ENCODE results near the gene PSMB4.

Gene PSMB4

DNA sequence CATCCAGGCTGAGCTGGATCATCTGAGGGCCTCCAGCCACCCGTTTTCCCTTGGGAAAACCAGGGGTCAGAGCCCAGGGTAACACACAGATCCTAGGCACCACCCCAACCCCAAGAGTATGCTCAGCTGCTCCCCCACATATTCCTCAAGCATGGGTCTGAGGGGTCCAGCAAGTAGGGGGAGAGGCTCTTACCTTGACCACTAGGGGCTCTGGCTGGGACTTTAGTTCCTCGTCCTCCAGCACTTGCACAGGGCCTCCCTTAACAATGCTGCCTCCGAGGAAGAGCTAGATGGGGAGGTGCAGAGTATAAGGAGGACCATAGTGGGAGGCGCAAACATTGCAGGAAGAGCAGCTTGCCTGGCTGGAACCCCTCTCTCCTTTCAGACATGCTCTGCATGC, 34.4 kb upstream of the PSMB4 start:
- CTCF ChIA-PET: interaction anchor here (0.6 to 0.7 kb wide), 2 partner anchors 55 to 633 kb away, joined by 3 to 4 read pairs; no protein-coding TSS in a partner anchor
- TF ChIP-seq, protein P1, sequence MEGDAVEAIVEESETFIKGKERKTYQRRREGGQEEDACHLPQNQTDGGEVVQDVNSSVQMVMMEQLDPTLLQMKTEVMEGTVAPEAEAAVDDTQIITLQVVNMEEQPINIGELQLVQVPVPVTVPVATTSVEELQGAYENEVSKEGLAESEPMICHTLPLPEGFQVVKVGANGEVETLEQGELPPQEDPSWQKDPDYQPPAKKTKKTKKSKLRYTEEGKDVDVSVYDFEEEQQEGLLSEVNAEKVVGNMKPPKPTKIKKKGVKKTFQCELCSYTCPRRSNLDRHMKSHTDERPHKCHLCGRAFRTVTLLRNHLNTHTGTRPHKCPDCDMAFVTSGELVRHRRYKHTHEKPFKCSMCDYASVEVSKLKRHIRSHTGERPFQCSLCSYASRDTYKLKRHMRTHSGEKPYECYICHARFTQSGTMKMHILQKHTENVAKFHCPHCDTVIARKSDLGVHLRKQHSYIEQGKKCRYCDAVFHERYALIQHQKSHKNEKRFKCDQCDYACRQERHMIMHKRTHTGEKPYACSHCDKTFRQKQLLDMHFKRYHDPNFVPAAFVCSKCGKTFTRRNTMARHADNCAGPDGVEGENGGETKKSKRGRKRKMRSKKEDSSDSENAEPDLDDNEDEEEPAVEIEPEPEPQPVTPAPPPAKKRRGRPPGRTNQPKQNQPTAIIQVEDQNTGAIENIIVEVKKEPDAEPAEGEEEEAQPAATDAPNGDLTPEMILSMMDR (conservative IDR thresholded peaks at IDR 0.05; ENCODE audit: low read depth): no peak
- H3K27ac ChIP-seq: no peak overlapping the region
- POLR2A ChIA-PET (ENCODE audit: low non-redundant PET): no interaction called here
- DNase-seq (ENCODE audit: low spot score): no peak

DNA sequence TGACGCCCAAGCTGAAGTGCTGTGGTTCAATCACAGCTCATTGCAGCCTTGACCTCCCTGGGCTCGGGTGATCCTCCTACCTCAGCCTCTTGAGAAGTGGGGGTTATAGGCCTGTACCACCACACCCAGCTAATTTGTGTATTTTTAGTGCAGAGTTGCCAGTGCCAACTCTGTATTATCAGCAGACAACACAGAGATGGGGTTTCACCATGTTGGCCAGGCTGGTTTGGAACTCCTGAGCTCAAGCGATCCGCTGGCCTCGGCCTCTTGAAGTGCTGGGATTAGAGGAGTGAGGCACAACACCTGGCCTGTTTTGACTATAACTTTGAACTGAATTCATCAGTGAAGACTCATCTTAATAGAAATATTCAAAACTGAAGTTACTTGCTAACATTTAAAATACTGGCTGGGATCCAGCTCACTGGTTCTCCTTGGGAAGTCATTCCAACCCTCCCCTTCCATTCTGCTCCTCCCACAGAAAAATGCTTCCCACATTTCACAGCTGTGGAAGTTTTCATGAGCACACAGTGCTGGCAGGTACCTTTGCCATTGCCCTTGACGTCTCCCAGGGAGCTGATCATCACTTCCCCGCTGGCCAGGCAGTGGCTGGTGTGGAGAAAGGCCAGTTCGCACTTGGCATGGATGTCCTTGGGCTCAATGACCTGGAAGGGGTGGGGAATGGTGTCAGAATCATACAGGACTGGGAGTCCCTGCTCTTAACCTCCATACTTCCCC, 31.5 kb upstream of the PSMB4 start:
- TF ChIP-seq, protein P1 (conservative IDR thresholded peaks at IDR 0.05; ENCODE audit: low read depth): no peak
- POLR2A ChIA-PET (ENCODE audit: low non-redundant PET): no interaction called here
- CTCF ChIA-PET: no interaction called here
- no peak for DNase-seq (ENCODE audit: low spot score)
- no peak overlapping the region for H3K27ac ChIP-seq

DNA sequence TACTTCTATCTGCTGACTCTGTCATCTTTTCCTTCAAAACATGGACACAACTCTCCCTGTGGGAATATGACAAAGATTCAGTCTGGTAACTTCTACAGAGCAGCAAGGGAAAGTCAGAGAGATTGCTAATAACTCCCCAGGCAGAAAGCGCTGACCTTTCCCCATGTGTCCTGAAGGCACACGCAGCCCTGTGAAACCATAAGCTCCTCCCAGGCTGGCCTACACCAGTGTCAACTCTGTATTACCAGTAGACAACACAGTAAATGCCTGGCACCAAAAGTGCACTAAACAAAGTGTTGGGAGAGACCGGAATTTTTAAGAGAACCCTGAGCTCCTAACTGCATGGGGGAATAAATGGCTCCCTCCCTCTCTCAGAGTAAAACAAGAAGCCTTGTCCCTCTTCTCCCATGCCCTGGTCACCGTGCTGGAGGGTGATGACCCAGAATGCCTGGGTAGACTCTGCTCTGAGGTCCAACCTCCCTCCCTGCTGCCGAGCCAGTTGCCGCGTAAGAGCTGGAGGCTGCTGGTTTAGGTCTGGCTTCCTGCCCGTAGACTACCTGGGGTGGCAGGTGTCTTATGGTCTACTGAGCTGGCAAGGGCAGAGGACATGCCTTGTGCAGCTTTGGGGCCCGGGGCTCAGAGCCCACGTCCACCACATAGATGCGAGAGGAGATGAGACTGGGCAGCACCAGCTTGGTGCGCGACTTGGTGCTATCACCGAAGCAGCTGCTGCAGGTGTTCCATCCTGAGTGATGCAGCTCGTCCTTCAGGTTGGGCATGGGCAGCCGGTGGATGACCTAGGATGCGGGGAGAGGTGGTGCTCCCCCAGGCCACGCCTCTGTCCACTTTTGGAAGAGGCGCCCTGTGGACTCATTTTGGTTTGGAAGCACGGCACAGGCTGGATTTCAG, 30.7 kb upstream of the PSMB4 start:
- CTCF ChIA-PET: no interaction called here
- TF ChIP-seq, protein P1 (conservative IDR thresholded peaks at IDR 0.05; ENCODE audit: low read depth): no peak
- POLR2A ChIA-PET (ENCODE audit: low non-redundant PET): no interaction called here
- no peak overlapping the region for H3K27ac ChIP-seq
- no peak for DNase-seq (ENCODE audit: low spot score)

DNA sequence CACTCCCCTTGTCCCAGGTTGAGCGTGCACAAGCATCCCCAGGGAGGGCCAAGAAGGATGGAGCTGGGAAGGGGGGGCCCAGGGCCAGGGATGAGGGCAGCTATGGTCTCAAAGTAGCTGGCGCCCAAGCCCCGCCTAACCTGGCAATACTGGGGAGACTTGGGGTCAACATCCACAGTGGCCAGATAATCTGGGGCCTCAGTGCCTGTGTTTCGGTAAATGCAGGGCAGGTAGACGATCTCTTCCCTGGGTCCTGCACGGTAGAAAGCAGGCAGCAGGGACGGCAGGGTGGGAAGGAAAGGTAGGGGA, 30.1 kb upstream of the PSMB4 start:
- no peak overlapping the region for H3K27ac ChIP-seq
- ChIA-PET POLR2A (ENCODE audit: low non-redundant PET) (no interaction called here), CTCF (no interaction called here)
- DNase-seq (ENCODE audit: low spot score): no peak
- TF ChIP-seq, protein P1 (conservative IDR thresholded peaks at IDR 0.05; ENCODE audit: low read depth): no peak

DNA sequence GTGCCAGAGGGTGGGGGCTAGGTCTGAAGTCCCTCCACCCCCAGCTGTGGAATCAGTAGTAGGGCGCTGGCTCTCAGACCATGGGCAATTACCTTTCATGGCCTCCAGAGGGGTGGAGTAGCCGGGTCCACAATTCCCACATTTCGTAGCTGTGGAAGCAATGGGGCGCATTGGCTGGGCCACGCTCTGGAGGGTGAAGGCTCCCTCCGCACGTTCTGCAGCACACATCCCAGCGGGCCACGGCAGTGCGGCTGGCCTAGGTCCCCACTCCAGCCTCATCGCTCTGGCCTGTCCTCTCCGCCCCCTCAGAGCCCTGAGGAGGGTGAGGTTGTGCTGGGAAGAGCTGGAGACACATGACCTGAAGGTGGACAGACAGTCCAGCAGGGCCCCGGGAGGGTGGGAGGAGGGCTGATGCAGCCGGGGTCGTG, 29.7 kb upstream of the PSMB4 start:
- CTCF ChIA-PET: no interaction called here
- POLR2A ChIA-PET (ENCODE audit: low non-redundant PET): no interaction called here
- DNase-seq (ENCODE audit: low spot score): no peak
- TF ChIP-seq, protein P1 (conservative IDR thresholded peaks at IDR 0.05; ENCODE audit: low read depth): no peak
- no peak overlapping the region for H3K27ac ChIP-seq

DNA sequence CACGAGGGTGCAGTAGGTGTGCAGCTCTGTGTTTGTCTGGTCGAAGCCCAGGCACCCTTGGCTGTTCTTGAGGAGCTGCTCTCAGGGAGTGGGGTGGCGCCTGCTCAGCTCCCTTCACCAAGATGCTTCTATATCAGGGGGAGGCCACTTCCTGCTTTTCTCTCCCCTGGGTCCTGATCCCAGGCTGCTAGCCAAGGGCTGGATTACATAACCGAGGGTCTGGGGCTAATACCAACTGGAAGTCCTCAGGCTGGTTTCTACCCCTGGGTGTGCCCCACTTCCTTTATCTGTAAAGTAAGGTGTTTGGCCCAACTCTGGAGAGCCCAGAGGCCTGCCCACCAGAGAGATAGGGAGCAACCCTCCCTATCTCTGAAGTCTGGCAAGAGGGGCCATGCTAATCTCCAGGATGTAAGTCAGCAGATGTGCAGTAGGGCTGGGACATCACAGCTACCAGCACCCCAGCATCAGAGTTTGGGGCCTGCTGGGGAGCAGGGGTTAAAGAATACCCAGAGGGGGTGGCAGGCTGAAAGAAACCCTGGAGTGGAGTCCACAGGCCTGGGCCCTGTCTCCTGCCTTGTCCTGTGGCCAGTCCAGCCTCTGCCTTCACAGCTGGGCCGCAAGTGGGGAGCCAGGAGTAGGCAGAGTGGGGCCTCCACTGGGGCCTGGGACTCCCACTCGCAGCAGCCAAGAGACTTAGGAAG, 29.0 kb upstream of the PSMB4 start:
- TF ChIP-seq, protein P1 (conservative IDR thresholded peaks at IDR 0.05; ENCODE audit: low read depth): no peak
- ChIA-PET POLR2A (ENCODE audit: low non-redundant PET) (no interaction called here), CTCF (no interaction called here)
- no peak for DNase-seq (ENCODE audit: low spot score)
- H3K27ac ChIP-seq: peak overlapping the region; percentile 83
